Measurements from ENCODE around the gene EEFSEC. TPM values are rescaled to one million over a fixed set of nuclear protein-coding genes. Genes with fewer than 3 reads are reported as not detected.
A peak's percentile ranks its signal among the peaks of the same experiment; 100 is the strongest.

EEFSEC gene
- total RNA-seq, 1 experiment from 2014 or later: 9.5 TPM

DNA sequence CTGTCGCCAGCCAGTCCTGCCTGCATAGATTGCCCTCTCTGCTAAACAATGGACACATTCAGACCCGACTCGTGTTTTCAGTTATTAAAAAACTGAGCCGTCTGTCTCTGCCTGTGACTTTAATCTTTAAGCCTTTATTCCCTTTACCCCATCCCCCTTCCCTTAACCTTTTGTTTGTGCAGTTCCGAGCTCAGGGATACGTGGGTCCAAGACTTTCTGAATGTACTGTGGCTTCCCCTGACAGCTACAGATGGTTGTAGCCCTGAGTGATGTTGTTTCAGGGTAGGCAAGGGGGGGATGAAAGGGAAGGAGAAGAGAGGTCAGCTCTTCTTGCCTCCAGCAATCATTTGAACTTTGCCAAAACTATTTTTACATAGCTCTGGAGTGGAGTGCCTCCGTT lies 44.6 kb downstream of the EEFSEC start:
- Histone ChIP-seq H2AFZ (ENCODE audit: low read length) (no peak overlapping the region), H4K5ac (ENCODE audit: insufficient read length, low read depth, low read length) (no peak overlapping the region), H3K4ac (ENCODE audit: low read depth, low read length) (no peak overlapping the region), H2BK12ac (ENCODE audit: insufficient read length, low read depth, low read length) (no peak overlapping the region), H3K79me1 (ENCODE audit: insufficient read depth, low read depth, low read length, poor library complexity, severe bottlenecking) (no peaks in the 10 kb centered on the region), H3K27ac (ENCODE audit: insufficient read length, low read depth, low read length) (no peak overlapping the region), H2BK5ac (ENCODE audit: insufficient read length, low read length) (no peak overlapping the region), H2BK15ac (ENCODE audit: low read depth, low read length) (no peak overlapping the region), H2BK120ac (ENCODE audit: low read depth, low read length, poor library complexity, severe bottlenecking) (no peak overlapping the region), H4K91ac (ENCODE audit: insufficient read length, low read depth, low read length) (no peak overlapping the region), H4K20me1 (ENCODE audit: control insufficient read depth, insufficient read depth, insufficient read length) (no peaks in the 10 kb centered on the region), H3K4me2 (ENCODE audit: insufficient read depth, insufficient read length, low read length) (no peak overlapping the region), H3K4me1 (ENCODE audit: insufficient read depth, low read length) (peaks cover 5% of the 10 kb centered on the region; the same call in 1 of the 2 replicates), H4K8ac (replicated peaks; ENCODE audit: insufficient read length, low read depth, low read length) (no peak overlapping the region), H3K23ac (ENCODE audit: insufficient read length, low read depth, low read length) (no peak overlapping the region), H3K9me3 (ENCODE audit: control insufficient read depth, low read depth, low read length) (no peaks in the 10 kb centered on the region), H3K23me2 (ENCODE audit: insufficient read length, low read depth, low read length, poor library complexity, severe bottlenecking) (no peaks in the 10 kb centered on the region), H3K18ac (ENCODE audit: insufficient read length, low read depth, low read length) (no peak overlapping the region), H3T11ph (ENCODE audit: low read length) (no peak overlapping the region), H3K27me3 (ENCODE audit: insufficient read depth, low read length) (no peaks in the 10 kb centered on the region), H3K14ac (ENCODE audit: insufficient read depth, low read length) (no peak overlapping the region), H3K56ac (ENCODE audit: insufficient read length, low read depth, low read length) (no peak overlapping the region), H2AK5ac (ENCODE audit: insufficient read length, low read length) (no peak overlapping the region), H2BK20ac (ENCODE audit: low read depth, low read length, poor library complexity, severe bottlenecking) (no peak overlapping the region), H3K79me2 (ENCODE audit: insufficient read depth, low read length) (no peaks in the 10 kb centered on the region), H3K9ac (ENCODE audit: extremely low read depth, insufficient read length, low read length) (no peak overlapping the region)
- Mint-ChIP-seq H3K27ac (peak overlapping the region in 1 of 3 experiments; percentile 55; a peak in 1 of 7 replicates), H3K9me3 (no peaks in the 10 kb centered on the region), H3K4me3 (no peak overlapping the region), H3K27me3 (ENCODE audit: low read depth) (no peaks in the 10 kb centered on the region; the same call in 1 of the 2 replicates), H3K4me1 (peaks cover 31 to 44% of the 10 kb centered on the region in 2 experiments), H3K36me3 (ENCODE audit: insufficient read depth in 1 of 3, low read depth in 3 of 3) (no peaks in the 10 kb centered on the region)
- no peak for DNase-seq
- no CpG with 5 or more reads among the region's 7 CpGs for WGBS (ENCODE audit: extremely low coverage, insufficient read length, low lambda C conversion rate)
- TF ChIP-seq CTCF (conservative IDR thresholded peaks at IDR 0.05): no peak
